NCI-H748 treated with DMSO at 0.1 percent for 48 hours (cell line): ENCODE measurements around the gene CHCHD6.

Source experiments
- DNase-seq: peaks from one replicate; lab custom pipeline; 2025; lab: John Stamatoyannopoulos, UW

CHCHD6 gene

GRCh38 chr3:126743350-126743749, 39.3 kb downstream of the CHCHD6 start:
- DNase-seq, result no peak

- DNase-seq, result no peak
Observed at GRCh38 chr3:126743781-126744180, 39.7 kb downstream of the CHCHD6 start.

GRCh38 chr3:126745760-126746394, 41.8 kb downstream of the CHCHD6 start:
- DNase-seq, result no peak

- DNase-seq, result no peak
Observed at GRCh38 chr3:126746395-126747177, 42.5 kb downstream of the CHCHD6 start.

- DNase-seq, result no peak
Observed at GRCh38 chr3:126747768-126748167, 43.7 kb downstream of the CHCHD6 start.

DNA sequence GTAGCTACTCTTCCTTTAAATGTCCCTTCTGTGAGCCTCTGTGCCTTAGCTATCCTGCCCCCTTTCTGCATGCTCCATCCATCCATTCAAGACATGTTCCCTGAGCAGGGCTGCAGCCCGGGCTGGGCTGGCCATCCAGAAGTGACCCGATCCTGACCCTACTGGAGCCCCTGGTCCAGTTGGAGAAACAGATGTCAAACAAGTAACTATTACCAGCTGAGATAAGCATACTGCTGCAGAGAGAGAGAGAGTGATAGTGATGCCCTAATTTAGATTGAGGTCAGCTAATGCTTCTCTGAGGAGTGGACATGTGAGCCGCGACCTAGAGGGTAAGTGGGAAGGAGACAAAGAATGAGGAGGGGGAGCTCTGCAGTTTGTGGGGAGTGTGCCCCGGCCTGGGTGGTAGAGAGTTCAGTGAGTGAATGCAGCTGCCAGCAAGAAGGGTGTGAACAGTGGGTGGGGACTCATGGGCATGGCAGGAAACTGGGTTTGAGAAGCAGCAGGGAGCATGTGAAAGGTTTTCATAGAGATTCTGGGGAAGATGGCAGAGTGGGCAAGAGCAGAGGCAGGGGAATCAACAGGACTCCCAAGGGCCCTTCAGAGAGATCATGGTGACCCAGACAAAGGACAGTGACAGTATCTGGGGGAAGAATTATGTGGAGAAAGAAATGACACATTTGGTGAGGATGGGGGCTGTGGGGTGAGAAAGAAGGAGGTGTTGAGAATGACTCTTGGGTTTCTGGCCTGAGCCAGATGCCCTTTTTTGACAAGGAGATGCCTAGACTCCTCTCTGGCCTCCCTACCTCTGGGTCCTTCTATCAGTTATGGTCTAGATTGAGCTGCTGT, 44.9 kb downstream of the CHCHD6 start:
- DNase-seq, result no peak

- DNase-seq, result no peak
Observed at GRCh38 chr3:126749547-126749875, 45.5 kb downstream of the CHCHD6 start.

GRCh38 chr3:126749931-126750755, 46.1 kb downstream of the CHCHD6 start:
- DNase-seq, result no peak

- no peak for DNase-seq
Observed at GRCh38 chr3:126750756-126751121, 46.7 kb downstream of the CHCHD6 start.

DNA sequence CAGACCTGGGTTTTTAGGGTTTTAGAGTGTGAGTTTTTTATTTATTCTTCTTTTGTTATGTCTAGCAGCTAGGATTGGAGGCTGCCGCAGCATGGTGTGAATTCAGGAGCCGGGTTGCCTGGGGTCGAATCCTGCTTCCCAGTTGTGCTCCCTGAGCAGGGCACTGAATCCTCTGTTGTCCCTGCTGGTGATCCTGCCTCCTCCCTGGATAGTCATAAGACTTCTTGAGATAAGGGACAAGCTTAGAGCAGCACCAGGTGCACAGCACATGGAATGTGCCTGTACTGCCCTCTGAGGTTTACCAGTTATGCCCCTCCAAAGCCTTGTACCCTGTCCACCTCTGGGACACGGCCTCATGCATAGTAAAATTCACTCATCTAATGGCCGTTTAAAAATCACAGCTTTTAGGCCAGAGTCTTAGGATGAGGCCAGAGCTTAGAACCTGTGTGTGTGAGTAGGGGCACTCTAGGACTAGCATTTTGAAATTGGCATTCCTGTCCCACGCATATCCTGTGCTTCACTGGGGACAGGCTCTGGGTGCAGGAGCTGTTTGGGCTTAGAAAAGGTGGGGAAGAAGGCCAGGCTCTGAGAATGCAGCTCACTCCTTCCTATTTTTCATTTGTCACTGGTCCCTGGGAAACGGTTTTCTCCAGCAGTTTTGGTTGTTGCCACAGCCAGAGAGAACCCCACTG, 47.7 kb downstream of the CHCHD6 start:
- no peak for DNase-seq

DNA sequence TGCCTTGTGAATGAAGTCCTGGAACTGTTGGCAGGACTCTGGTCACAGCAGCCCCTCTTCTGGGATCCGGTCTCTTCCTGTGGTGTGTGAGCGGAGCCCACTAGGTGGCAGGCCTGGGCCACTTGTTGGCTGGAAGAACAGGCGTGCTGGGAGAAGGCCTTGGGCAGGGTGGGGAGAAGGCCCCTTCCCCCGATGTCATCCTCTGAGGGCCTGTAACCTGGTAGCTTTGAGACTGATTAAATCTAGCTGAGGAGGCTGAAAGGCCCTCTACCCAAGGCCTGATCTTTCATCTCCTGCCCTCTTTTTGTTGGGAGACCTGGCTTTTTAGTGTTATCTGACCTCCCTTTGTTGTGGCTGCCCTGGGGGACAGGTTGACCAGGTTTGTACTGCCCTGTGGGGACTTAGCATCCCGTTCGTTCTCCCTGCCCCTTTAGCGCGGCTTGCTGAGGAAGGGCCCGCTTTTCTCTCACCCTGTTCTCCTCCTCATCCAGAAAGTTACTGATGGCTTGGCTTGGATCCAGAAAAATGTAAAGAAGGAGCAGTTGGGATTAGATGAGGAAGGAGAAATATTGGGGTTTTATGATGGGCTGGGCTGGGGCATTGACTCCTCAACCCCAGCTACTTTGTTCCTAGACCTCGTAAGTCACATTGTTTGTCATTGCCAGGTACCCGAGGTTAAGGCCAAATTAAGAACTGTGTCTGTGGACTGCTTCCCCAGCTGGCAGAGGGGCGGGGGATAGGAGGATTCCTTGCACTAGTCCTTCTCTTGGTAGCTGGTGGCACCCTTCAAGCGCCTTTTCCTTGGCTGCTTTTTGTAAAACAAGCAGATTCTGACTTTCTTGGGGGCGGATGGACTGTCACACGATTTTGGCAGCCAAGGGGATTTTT, 48.5 kb downstream of the CHCHD6 start:
- peak; percentile 5 for DNase-seq

- no peak for DNase-seq
Observed at GRCh38 chr3:126753191-126754160, 49.4 kb downstream of the CHCHD6 start.

GRCh38 chr3:126755866-126756265, 51.8 kb downstream of the CHCHD6 start:
- no peak for DNase-seq

- DNase-seq, result no peak
Observed at GRCh38 chr3:126758026-126758425, 54.0 kb downstream of the CHCHD6 start.

GRCh38 chr3:126758882-126759281, 54.8 kb downstream of the CHCHD6 start:
- DNase-seq, result no peak

DNA sequence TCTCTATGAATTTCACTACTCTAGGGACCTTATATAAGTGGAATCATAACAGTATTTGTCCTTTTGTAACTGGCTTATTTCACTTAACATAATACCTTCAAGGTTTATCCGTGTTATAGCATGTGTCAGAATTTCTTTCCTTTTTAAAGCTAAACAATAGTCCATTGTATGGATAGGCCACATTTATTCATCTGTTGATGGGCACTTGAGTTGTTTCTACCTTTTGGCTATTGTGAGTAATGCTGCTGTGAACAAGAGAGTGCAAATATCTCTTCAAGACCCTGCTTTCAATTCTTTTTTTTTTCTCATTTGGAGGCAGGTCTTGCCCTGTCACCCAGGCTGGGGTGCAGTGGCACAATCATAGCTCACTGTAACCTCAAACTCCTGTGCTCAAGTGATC, 56.5 kb downstream of the CHCHD6 start:
- no peak for DNase-seq

DNA sequence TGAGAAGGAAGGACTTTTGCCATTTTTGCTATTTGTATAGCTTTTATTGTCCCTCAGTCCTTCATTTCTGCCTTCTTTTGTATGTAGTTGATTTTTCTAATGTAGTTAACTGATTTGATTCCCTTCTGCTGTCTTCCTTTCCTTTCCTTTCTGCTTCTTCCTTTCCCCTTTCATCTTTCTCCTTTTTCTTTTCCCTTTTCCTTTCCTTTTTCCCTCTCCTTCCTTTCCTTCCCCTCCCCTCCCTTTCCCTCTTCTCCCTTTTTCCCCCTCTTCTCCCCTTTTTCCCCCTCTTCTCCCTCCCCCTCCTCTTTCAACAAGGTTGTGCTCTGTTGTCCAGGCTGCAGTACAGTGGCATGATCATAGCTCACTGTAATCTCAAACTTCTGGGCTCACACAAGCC, 59.0 kb downstream of the CHCHD6 start:
- DNase-seq, result no peak

- no peak for DNase-seq
Observed at GRCh38 chr3:126765187-126766069, 61.4 kb downstream of the CHCHD6 start.
